ENCODE measurements around the gene CRIM1.
A peak's percentile ranks its signal among the peaks of the same experiment; 100 is the strongest.

Gene CRIM1

GRCh38 chr2:36560726-36561125, 205.1 kb downstream of the CRIM1 start:
- no peaks in the 10 kb centered on the region for H3K9me3 Mint-ChIP-seq

GRCh38 chr2:36561237-36561944, 205.8 kb downstream of the CRIM1 start:
- no peak overlapping the region for H3K4me3 Mint-ChIP-seq
- H3K27me3 Mint-ChIP-seq (ENCODE audit: low read depth) = no peaks in the 10 kb centered on the region
- H3K27ac Mint-ChIP-seq = peak overlapping the region; percentile 38 to 68 (median 49)
- H3K36me3 Mint-ChIP-seq (ENCODE audit: low read depth) = peaks cover 58% of the 10 kb centered on the region
- TF ChIP-seq CTCF (IDR thresholded peaks at IDR 0.05; ENCODE audit: unreplicated experiment in 3 of 3) = no peak
- H3K4me1 Mint-ChIP-seq = peaks cover 5% of the 10 kb centered on the region
- H3K9me3 Mint-ChIP-seq = no peaks in the 10 kb centered on the region

More at GRCh38 chr2:36560726-36561125, 205.1 kb downstream of the CRIM1 start:
- Mint-ChIP-seq H3K27me3 (ENCODE audit: low read depth) (no peaks in the 10 kb centered on the region), H3K36me3 (ENCODE audit: low read depth) (peaks cover 51% of the 10 kb centered on the region), H3K4me1 (peaks cover 5% of the 10 kb centered on the region), H3K4me3 (no peak overlapping the region), H3K27ac (no peak overlapping the region)
- TF ChIP-seq CTCF (IDR thresholded peaks at IDR 0.05; ENCODE audit: unreplicated experiment in 3 of 3) = no peak

- no peaks in the 10 kb centered on the region for H3K9me3 Mint-ChIP-seq
- H3K27me3 Mint-ChIP-seq (ENCODE audit: low read depth) = no peaks in the 10 kb centered on the region
- TF ChIP-seq CTCF (IDR thresholded peaks at IDR 0.05; ENCODE audit: unreplicated experiment in 3 of 3) = no peak
- H3K27ac Mint-ChIP-seq = no peak overlapping the region
- H3K36me3 Mint-ChIP-seq (ENCODE audit: low read depth) = peaks cover 65% of the 10 kb centered on the region
- no peak overlapping the region for H3K4me3 Mint-ChIP-seq
- peaks cover 5% of the 10 kb centered on the region for H3K4me1 Mint-ChIP-seq
Observed at GRCh38 chr2:36562240-36562639, 206.7 kb downstream of the CRIM1 start.

GRCh38 chr2:36562973-36563532, 207.5 kb downstream of the CRIM1 start:
- Mint-ChIP-seq H3K27ac (no peak overlapping the region), H3K36me3 (ENCODE audit: low read depth) (peaks cover 61% of the 10 kb centered on the region), H3K9me3 (no peaks in the 10 kb centered on the region), H3K4me1 (peaks cover 5% of the 10 kb centered on the region), H3K27me3 (ENCODE audit: low read depth) (no peaks in the 10 kb centered on the region), H3K4me3 (no peak overlapping the region)
- TF ChIP-seq CTCF (IDR thresholded peaks at IDR 0.05; ENCODE audit: unreplicated experiment in 3 of 3) = no peak

- Mint-ChIP-seq H3K4me3 (no peak overlapping the region), H3K27ac (no peak overlapping the region), H3K36me3 (ENCODE audit: low read depth) (peaks cover 60% of the 10 kb centered on the region), H3K9me3 (no peaks in the 10 kb centered on the region), H3K4me1 (peaks cover 5% of the 10 kb centered on the region), H3K27me3 (ENCODE audit: low read depth) (no peaks in the 10 kb centered on the region)
- no peak for TF ChIP-seq CTCF (IDR thresholded peaks at IDR 0.05; ENCODE audit: unreplicated experiment in 3 of 3)
Observed at GRCh38 chr2:36564377-36564930, 208.9 kb downstream of the CRIM1 start.

Data from nephron (organoid).